ENCODE data around the gene RASGRF1. TPM values are rescaled to one million over a fixed set of nuclear protein-coding genes. Genes with fewer than 3 reads are reported as not detected.

RASGRF1 gene
- total RNA-seq, 1 experiment from 2014 or later, result 0.59 TPM

DNA sequence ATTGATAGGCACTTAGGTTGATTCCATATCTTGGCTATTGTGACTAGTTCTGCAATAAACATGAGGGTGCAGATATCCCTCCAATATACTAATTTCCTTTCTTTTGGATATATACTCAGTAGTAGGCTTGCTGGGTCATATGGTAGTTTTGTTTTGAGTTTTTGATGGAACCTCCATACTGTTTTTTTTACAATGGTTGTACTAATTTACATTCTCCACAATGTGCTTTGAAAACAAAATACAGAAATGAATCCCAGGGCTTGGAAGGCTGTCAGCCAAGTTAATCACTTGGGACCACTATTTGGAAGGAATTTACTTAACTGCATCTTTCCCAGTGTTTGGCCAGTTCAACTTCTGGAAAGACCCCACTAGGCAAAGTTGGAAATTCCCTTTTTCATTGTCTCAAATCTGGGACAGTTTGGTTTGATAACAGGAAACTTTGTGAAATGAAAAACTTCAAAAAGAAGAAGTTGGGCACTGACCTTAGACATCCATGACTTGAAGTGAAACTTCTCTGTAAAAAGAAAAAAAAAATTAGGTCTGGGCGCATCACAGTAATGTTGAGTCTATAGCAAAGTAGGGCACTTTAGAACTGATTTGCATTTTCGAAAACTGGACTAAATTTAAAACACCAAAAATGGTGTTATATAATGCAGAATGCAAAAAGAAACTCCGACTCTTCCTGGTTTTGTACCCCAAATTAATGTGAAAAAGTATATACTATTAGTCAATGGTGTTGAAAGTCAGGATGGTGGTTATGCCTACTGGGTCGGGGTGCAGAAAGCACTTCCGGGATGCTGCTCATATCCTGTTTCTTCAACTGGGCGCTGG is 151.7 kb downstream of the RASGRF1 start:
- POLR2A ChIA-PET, result no interaction called here
- ATAC-seq, result no peak

More for the DNA sequence above, 151.7 kb downstream of the RASGRF1 start:
- TF ChIP-seq CTCF (IDR thresholded peaks at IDR 0.05) (no peak), REST (IDR thresholded peaks at IDR 0.05; ENCODE audit: insufficient read depth in 1 of 2, low read depth in 2 of 2, low read length in 1 of 2) (no peak), TCF7L2 (IDR thresholded peaks at IDR 0.05; ENCODE audit: low read depth, low read length) (no peak), SIN3A (IDR thresholded peaks at IDR 0.05; ENCODE audit: borderline replicate concordance, insufficient read depth, low read depth, low read length) (no peak), POLR2AphosphoS5 (IDR thresholded peaks at IDR 0.05; ENCODE audit: low read depth, low read length) (no peak)
- Histone ChIP-seq H3K9me3 (ENCODE audit: control insufficient read depth, insufficient read depth, low read depth, low read length) (no peaks in the 10 kb centered on the region), H3K4me1 (ENCODE audit: control insufficient read depth, insufficient read depth, low read length) (peaks cover 29% of the 10 kb centered on the region), H3K27ac (ENCODE audit: low read length) (no peak overlapping the region), H3K27me3 (ENCODE audit: control insufficient read depth, insufficient read depth, low read length) (no peaks in the 10 kb centered on the region), H3K36me3 (ENCODE audit: control insufficient read depth, insufficient read depth, low read length) (no peaks in the 10 kb centered on the region; the same call in 1 of the 2 replicates), H3K4me3 (ENCODE audit: low read depth in 2 of 2, low read length in 2 of 2) (no peak overlapping the region)
- BruUV-seq (replicated peaks), result no TSS peak
- in situ Hi-C loops (cut with HindIII; ENCODE audit: low pct_unique_long_range_greater_than_20kb, low sequenced_read_pairs), result no loop called here
- no peak for DNase-seq (ENCODE audit: low read depth, low spot score)
- intact Hi-C loops (cut with micrococcal nuclease; ENCODE audit: unreplicated experiment), result no loop called here
- CTCF ChIA-PET, result no interaction called here

All from Panc1 (cell line).